Measurements from ENCODE around the gene STAM2. TPM values are rescaled to one million over a fixed set of nuclear protein-coding genes. Genes with fewer than 3 reads are reported as not detected.
"Not testable (repeated sequence)": the region's sequence is repeated elsewhere in the genome, so short reads cannot be mapped to it uniquely, and the experiment has no call there.

Gene STAM2
- total RNA-seq, 1 experiment from 2014 or later, result 31.0 TPM

DNA sequence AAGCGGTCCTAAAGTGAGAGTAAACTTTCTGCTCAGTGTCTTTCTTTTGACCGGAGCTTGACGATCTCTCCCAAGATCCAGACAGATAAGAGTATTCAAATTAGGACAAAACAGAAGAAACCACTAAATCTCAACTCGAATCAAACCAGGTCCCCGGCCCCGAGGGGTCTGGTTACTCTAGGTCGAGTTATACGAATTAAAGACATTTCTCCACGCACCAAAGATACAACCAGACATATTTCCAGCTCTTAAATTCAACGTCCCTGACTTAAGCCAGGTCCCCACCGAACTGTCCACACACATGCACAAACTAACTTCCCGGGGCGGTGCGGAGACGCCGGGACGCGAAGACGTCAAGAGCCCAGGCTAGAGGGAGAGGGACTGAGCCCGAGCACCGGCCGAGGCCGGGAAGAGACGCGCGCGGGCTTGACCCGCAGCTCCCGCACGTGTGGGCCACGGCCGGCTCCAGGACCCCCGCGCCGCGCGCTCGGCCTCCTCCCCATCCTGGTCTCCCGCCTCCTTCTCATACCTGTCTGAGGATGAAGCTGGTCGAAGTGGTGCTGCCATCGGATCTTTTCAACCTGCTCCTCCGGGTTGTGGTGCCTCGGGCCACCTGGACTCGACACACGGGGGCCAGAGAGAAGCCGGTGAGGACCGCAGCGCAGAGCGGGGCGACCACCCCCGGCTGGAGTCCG is 77.6 kb downstream of the STAM2 start:
- Histone ChIP-seq H3K4me3 (ENCODE audit: low read length) (no peak overlapping the region), H3K9me2 (replicated peaks; ENCODE audit: insufficient read depth, low read length) (no peaks in the 10 kb centered on the region), H2AFZ (ENCODE audit: low read length) (no peak overlapping the region), H3K27ac (ENCODE audit: low read length) (no peak overlapping the region), H3K9me3 (ENCODE audit: low read length) (no peaks in the 10 kb centered on the region), H3K79me2 (ENCODE audit: low read length) (no peaks in the 10 kb centered on the region), H3K9ac (ENCODE audit: low read length) (no peak overlapping the region), H3K27me3 (ENCODE audit: low read length) (no peaks in the 10 kb centered on the region), H3K36me3 (ENCODE audit: insufficient read depth, low read length) (no peaks in the 10 kb centered on the region), H3K4me1 (ENCODE audit: low read length) (peaks cover 7% of the 10 kb centered on the region; the same call in 1 of the 2 replicates), H3K4me2 (ENCODE audit: low read depth, low read length, poor library complexity, severe bottlenecking) (no peak overlapping the region), H4K20me1 (ENCODE audit: insufficient read depth, low read depth, low read length) (no peaks in the 10 kb centered on the region)
- DNase-seq, result no peak

DNA sequence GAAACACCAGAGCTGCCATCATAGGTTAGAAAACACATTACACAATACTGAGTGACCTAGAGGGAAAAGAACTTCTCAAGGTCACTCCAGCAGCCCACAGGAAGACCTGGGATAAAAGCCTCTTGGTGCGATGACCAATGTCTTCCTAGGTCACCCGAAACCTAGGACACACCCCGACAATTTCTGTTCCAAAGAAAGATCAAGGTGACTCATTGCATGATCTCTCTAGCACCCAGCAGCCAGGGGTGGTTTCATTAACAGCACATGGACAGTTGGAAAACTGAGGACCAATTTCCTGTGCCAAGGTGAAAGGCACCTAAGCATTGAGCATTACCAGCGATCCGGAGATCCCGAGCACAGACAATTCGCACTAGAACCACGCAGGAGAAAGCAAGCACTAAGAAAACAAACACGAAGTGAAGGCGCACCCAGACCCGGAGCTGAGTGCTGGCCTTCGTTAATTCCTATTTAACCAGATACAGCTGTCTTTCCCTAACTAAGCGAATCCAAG is 78.2 kb downstream of the STAM2 start:
- H3K4me1 ChIP-seq (ENCODE audit: low read length), result peaks cover 7% of the 10 kb centered on the region; the same call in 1 of the 2 replicates
- no peaks in the 10 kb centered on the region for H4K20me1 ChIP-seq (ENCODE audit: insufficient read depth, low read depth, low read length)
- H3K36me3 ChIP-seq (ENCODE audit: insufficient read depth, low read length), result no peaks in the 10 kb centered on the region
- no peaks in the 10 kb centered on the region for H3K9me2 ChIP-seq (replicated peaks; ENCODE audit: insufficient read depth, low read length)
- no peaks in the 10 kb centered on the region for H3K27me3 ChIP-seq (ENCODE audit: low read length)
- H3K9me3 ChIP-seq (ENCODE audit: low read length), result no peaks in the 10 kb centered on the region
- H3K9ac ChIP-seq (ENCODE audit: low read length), result no peak overlapping the region
- H3K4me3 ChIP-seq (ENCODE audit: low read length), result no peak overlapping the region
- no peak overlapping the region for H3K4me2 ChIP-seq (ENCODE audit: low read depth, low read length, poor library complexity, severe bottlenecking)
- H3K27ac ChIP-seq (ENCODE audit: low read length), result no peak overlapping the region
- no peak for DNase-seq
- H2AFZ ChIP-seq (ENCODE audit: low read length), result no peak overlapping the region
- H3K79me2 ChIP-seq (ENCODE audit: low read length), result no peaks in the 10 kb centered on the region

- Histone ChIP-seq H3K27me3 (ENCODE audit: low read length) (no peaks in the 10 kb centered on the region), H2AFZ (ENCODE audit: low read length) (no peak overlapping the region), H3K36me3 (ENCODE audit: insufficient read depth, low read length) (no peaks in the 10 kb centered on the region), H3K27ac (ENCODE audit: low read length) (no peak overlapping the region), H3K4me1 (ENCODE audit: low read length) (peaks cover 7% of the 10 kb centered on the region; the same call in 1 of the 2 replicates), H4K20me1 (ENCODE audit: insufficient read depth, low read depth, low read length) (no peaks in the 10 kb centered on the region), H3K4me3 (ENCODE audit: low read length) (no peak overlapping the region), H3K9ac (ENCODE audit: low read length) (no peak overlapping the region), H3K4me2 (ENCODE audit: low read depth, low read length, poor library complexity, severe bottlenecking) (no peak overlapping the region), H3K79me2 (ENCODE audit: low read length) (no peaks in the 10 kb centered on the region), H3K9me2 (replicated peaks; ENCODE audit: insufficient read depth, low read length) (no peaks in the 10 kb centered on the region), H3K9me3 (ENCODE audit: low read length) (no peaks in the 10 kb centered on the region)
- DNase-seq, result no peak
Observed at GRCh38 chr2:152095146-152095545, 80.4 kb downstream of the STAM2 start.

GRCh38 chr2:152094014-152094413 is 81.5 kb downstream of the STAM2 start:
- DNase-seq, result no peak
- Histone ChIP-seq H3K9me3 (ENCODE audit: low read length) (no peaks in the 10 kb centered on the region), H2AFZ (ENCODE audit: low read length) (no peak overlapping the region), H3K36me3 (ENCODE audit: insufficient read depth, low read length) (no peaks in the 10 kb centered on the region), H3K27ac (ENCODE audit: low read length) (no peak overlapping the region), H3K27me3 (ENCODE audit: low read length) (no peaks in the 10 kb centered on the region), H3K9ac (ENCODE audit: low read length) (no peak overlapping the region), H4K20me1 (ENCODE audit: insufficient read depth, low read depth, low read length) (no peaks in the 10 kb centered on the region), H3K4me1 (ENCODE audit: low read length) (peaks cover 7% of the 10 kb centered on the region; the same call in 1 of the 2 replicates), H3K79me2 (ENCODE audit: low read length) (no peaks in the 10 kb centered on the region), H3K4me2 (ENCODE audit: low read depth, low read length, poor library complexity, severe bottlenecking) (no peak overlapping the region), H3K4me3 (ENCODE audit: low read length) (no peak overlapping the region), H3K9me2 (replicated peaks; ENCODE audit: insufficient read depth, low read length) (no peaks in the 10 kb centered on the region)

- Histone ChIP-seq H3K4me1 (ENCODE audit: low read length) (peaks cover 7% of the 10 kb centered on the region; the same call in 1 of the 2 replicates), H3K4me3 (ENCODE audit: low read length) (no peak overlapping the region), H3K79me2 (ENCODE audit: low read length) (no peaks in the 10 kb centered on the region), H3K36me3 (ENCODE audit: insufficient read depth, low read length) (no peaks in the 10 kb centered on the region), H4K20me1 (ENCODE audit: insufficient read depth, low read depth, low read length) (no peaks in the 10 kb centered on the region), H3K9ac (ENCODE audit: low read length) (no peak overlapping the region), H2AFZ (ENCODE audit: low read length) (no peak overlapping the region), H3K9me3 (ENCODE audit: low read length) (no peaks in the 10 kb centered on the region), H3K27me3 (ENCODE audit: low read length) (no peaks in the 10 kb centered on the region), H3K4me2 (ENCODE audit: low read depth, low read length, poor library complexity, severe bottlenecking) (no peak overlapping the region), H3K27ac (ENCODE audit: low read length) (no peak overlapping the region), H3K9me2 (replicated peaks; ENCODE audit: insufficient read depth, low read length) (no peaks in the 10 kb centered on the region)
- no peak for DNase-seq
Observed at GRCh38 chr2:152093464-152093863, 82.1 kb downstream of the STAM2 start.

- Histone ChIP-seq H3K9me3 (ENCODE audit: low read length) (no peaks in the 10 kb centered on the region), H3K4me1 (ENCODE audit: low read length) (peaks cover 7% of the 10 kb centered on the region; the same call in 1 of the 2 replicates), H3K79me2 (ENCODE audit: low read length) (no peaks in the 10 kb centered on the region), H3K9ac (ENCODE audit: low read length) (no peak overlapping the region), H3K4me2 (ENCODE audit: low read depth, low read length, poor library complexity, severe bottlenecking) (no peak overlapping the region), H4K20me1 (ENCODE audit: insufficient read depth, low read depth, low read length) (no peaks in the 10 kb centered on the region), H2AFZ (ENCODE audit: low read length) (no peak overlapping the region), H3K36me3 (ENCODE audit: insufficient read depth, low read length) (no peaks in the 10 kb centered on the region), H3K27ac (ENCODE audit: low read length) (no peak overlapping the region), H3K4me3 (ENCODE audit: low read length) (no peak overlapping the region), H3K27me3 (ENCODE audit: low read length) (no peaks in the 10 kb centered on the region), H3K9me2 (replicated peaks; ENCODE audit: insufficient read depth, low read length) (no peaks in the 10 kb centered on the region)
- no peak for DNase-seq
Observed at GRCh38 chr2:152092095-152092494, 83.5 kb downstream of the STAM2 start.

DNA sequence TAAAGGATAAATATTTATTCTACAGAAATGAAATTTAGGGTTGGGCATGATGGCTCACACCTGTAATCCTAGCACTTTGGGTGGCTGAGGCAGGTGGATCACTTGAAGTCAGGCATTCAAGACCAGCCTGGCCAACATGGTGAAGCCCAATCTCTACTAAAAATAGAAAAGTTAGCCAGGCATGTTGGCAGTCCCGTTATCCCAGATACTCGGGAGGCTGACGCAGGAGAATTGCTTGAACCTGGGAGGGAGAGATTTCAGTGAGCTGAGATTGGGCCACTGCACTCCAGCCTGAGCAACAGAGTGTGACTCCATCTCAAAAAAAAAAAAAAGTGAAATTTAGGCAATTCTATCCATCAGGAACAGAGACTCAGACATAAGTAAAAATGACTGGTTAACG is 84.8 kb downstream of the STAM2 start:
- not testable (repeated sequence) for DNase-seq; H3K27me3 ChIP-seq (ENCODE audit: low read length); H3K9me3 ChIP-seq (ENCODE audit: low read length); H3K9ac ChIP-seq (ENCODE audit: low read length); H4K20me1 ChIP-seq (ENCODE audit: insufficient read depth, low read depth, low read length); H3K9me2 ChIP-seq (replicated peaks; ENCODE audit: insufficient read depth, low read length); H3K27ac ChIP-seq (ENCODE audit: low read length); H3K79me2 ChIP-seq (ENCODE audit: low read length); H3K4me2 ChIP-seq (ENCODE audit: low read depth, low read length, poor library complexity, severe bottlenecking); H2AFZ ChIP-seq (ENCODE audit: low read length); H3K4me3 ChIP-seq (ENCODE audit: low read length); H3K4me1 ChIP-seq (ENCODE audit: low read length); H3K36me3 ChIP-seq (ENCODE audit: insufficient read depth, low read length)

- H3K79me2 ChIP-seq (ENCODE audit: low read length), result no peaks in the 10 kb centered on the region
- H3K36me3 ChIP-seq (ENCODE audit: insufficient read depth, low read length), result no peaks in the 10 kb centered on the region
- no peak overlapping the region for H3K4me3 ChIP-seq (ENCODE audit: low read length)
- no peak overlapping the region for H2AFZ ChIP-seq (ENCODE audit: low read length)
- H3K4me1 ChIP-seq (ENCODE audit: low read length), result peaks cover 6% of the 10 kb centered on the region; the same call in 1 of the 2 replicates
- no peaks in the 10 kb centered on the region for H3K9me2 ChIP-seq (replicated peaks; ENCODE audit: insufficient read depth, low read length)
- no peaks in the 10 kb centered on the region for H3K27me3 ChIP-seq (ENCODE audit: low read length)
- no peak overlapping the region for H3K27ac ChIP-seq (ENCODE audit: low read length)
- DNase-seq, result no peak
- no peaks in the 10 kb centered on the region for H3K9me3 ChIP-seq (ENCODE audit: low read length)
- no peak overlapping the region for H3K9ac ChIP-seq (ENCODE audit: low read length)
- H3K4me2 ChIP-seq (ENCODE audit: low read depth, low read length, poor library complexity, severe bottlenecking), result no peak overlapping the region
- no peaks in the 10 kb centered on the region for H4K20me1 ChIP-seq (ENCODE audit: insufficient read depth, low read depth, low read length)
Observed at GRCh38 chr2:152089238-152089637, 86.3 kb downstream of the STAM2 start.
